Testis (tissue), 2 donors: ENCODE data around the gene UPF1.

Experiments used
- CTCF ChIP-seq, 3 experiments: fragments of 450-650 bp in 2 of 3; fragments of 200-600 bp in 1 of 3; sonication (generic) in 1 of 3; IDR thresholded peaks; one replicate each; pipeline ENCODE4 v1.5.1; 2016 to 2019; ENCODE audit warnings: antibody characterized with exemption in 3 of 3, mild to moderate bottlenecking in 2 of 3, moderate library complexity in 1 of 3
- POLR2A ChIP-seq: fragments of 450-650 bp; IDR thresholded peaks from one replicate; pipeline ENCODE4 v1.6.1; 2017; ENCODE audit warnings: antibody characterized with exemption, mild to moderate bottlenecking, moderate library complexity

- no peak for TF ChIP-seq CTCF (IDR thresholded peaks at IDR 0.05)
- no peak for TF ChIP-seq POLR2A
Observed at GRCh38 chr19:18800636-18801035, 31.1 kb upstream of the UPF1 start.
